CD14-positive monocyte (primary cell): Measurements from ENCODE around the gene TMEM252. TPM values are rescaled to one million over a fixed set of nuclear protein-coding genes. Genes with fewer than 3 reads are reported as not detected.

Experiments used
- DNase-seq, 3 donors: peaks; one replicate each; pipeline ENCODE4 v3.0.0-alpha.2; 2011 to 2022
- H2AFZ ChIP-seq: 2 replicates; pipeline ENCODE4 v1.6.0; 2012; ENCODE audit warnings: mild to moderate bottlenecking, low read depth, low read length, inconsistent platforms; ENCODE audit not compliant: insufficient read depth, poor library complexity, severe bottlenecking
- H3K27ac ChIP-seq, 2 donors: 1 replicate in 1 of 2; 2 replicates in 1 of 2; pipeline ENCODE4 v1.5.1; 2012 to 2013; ENCODE audit warnings: low read length in 2 of 2, control low read depth in 1 of 2, inconsistent platforms in 1 of 2, low read depth in 1 of 2, mild to moderate bottlenecking in 1 of 2
- H3K27me3 ChIP-seq, 2 donors: one replicate each; pipeline versions ENCODE4 v1.6.0 to v1.6.1; 2011 to 2013; ENCODE audit warnings: low read length in 2 of 2; ENCODE audit not compliant: control insufficient read depth in 2 of 2, insufficient read depth in 2 of 2
- H3K36me3 ChIP-seq, 2 donors: replicated peaks in 1 of 2; 1 replicate in 1 of 2; 2 replicates in 1 of 2; pipeline versions ENCODE4 v1.5.1 to v1.6.1; 2012 to 2013; ENCODE audit warnings: low read length in 2 of 2, control low read depth in 1 of 2, inconsistent platforms in 1 of 2, mild to moderate bottlenecking in 1 of 2; ENCODE audit not compliant: insufficient read depth in 2 of 2, control insufficient read depth in 1 of 2
- H3K4me1 ChIP-seq, 2 donors: 1 replicate in 1 of 2; 2 replicates in 1 of 2; pipeline versions ENCODE4 v1.5.1 to v1.6.1; 2012 to 2013; ENCODE audit warnings: low read length in 2 of 2, control low read depth in 1 of 2, inconsistent platforms in 1 of 2, mild to moderate bottlenecking in 1 of 2, moderate library complexity in 1 of 2; ENCODE audit not compliant: insufficient read depth in 2 of 2, control insufficient read depth in 1 of 2
- H3K4me2 ChIP-seq: replicated peaks from 2 replicates; pipeline ENCODE3; 2012; ENCODE audit warnings: low read length, moderate library complexity, mild to moderate bottlenecking; ENCODE audit not compliant: poor library complexity, severe bottlenecking; ENCODE audit errors: extremely low read depth
- H3K4me3 ChIP-seq, 3 experiments: fragments of 200-600 bp in 1 of 3; sonication (generic) in 1 of 3; replicated peaks in 1 of 3; 1 replicate in 2 of 3; 2 replicates in 1 of 3; pipeline ENCODE4 v1.5.1; 2011 to 2013; ENCODE audit warnings: low read length in 3 of 3, mild to moderate bottlenecking in 3 of 3, control low read depth in 2 of 3, low read depth in 2 of 3, inconsistent platforms in 1 of 3, moderate library complexity in 1 of 3
- H3K79me2 ChIP-seq: 2 replicates; pipeline ENCODE4 v1.6.0; 2012; ENCODE audit warnings: mild to moderate bottlenecking, control low read depth, inconsistent platforms, low read length, moderate library complexity; ENCODE audit not compliant: insufficient read depth
- H3K9ac ChIP-seq: 2 replicates; pipeline ENCODE4 v1.6.0; 2017; ENCODE audit warnings: low read length, mild to moderate bottlenecking; ENCODE audit not compliant: insufficient read depth, poor library complexity, severe bottlenecking
- H3K9me3 ChIP-seq, 2 donors: replicated peaks in 1 of 2; 1 replicate in 1 of 2; 2 replicates in 1 of 2; pipeline versions ENCODE4 v1.5.1 to v1.6.1; 2012 to 2013; ENCODE audit warnings: low read length in 2 of 2, control low read depth in 1 of 2; ENCODE audit not compliant: control insufficient read depth in 1 of 2, insufficient read depth in 1 of 2
- H4K20me1 ChIP-seq: 2 replicates; pipeline ENCODE4 v1.6.0; 2012; ENCODE audit warnings: mild to moderate bottlenecking, low read length, control low read depth, moderate library complexity; ENCODE audit not compliant: insufficient read depth
- H3K27ac Mint-ChIP-seq, 7 donors: one replicate each; pipeline ENCODE4 v1.8.0; 2020; ENCODE audit warnings: mild to moderate bottlenecking in 7 of 7, mixed read lengths in 7 of 7, moderate library complexity in 6 of 7, inconsistent platforms in 2 of 7
- H3K27me3 Mint-ChIP-seq, 3 donors: one replicate each; pipeline ENCODE4 v1.8.0; 2021 to 2022; ENCODE audit warnings: low read depth in 3 of 3, mild to moderate bottlenecking in 3 of 3, mixed read lengths in 3 of 3, moderate library complexity in 3 of 3, inconsistent platforms in 1 of 3
- H3K36me3 Mint-ChIP-seq, 2 donors: one replicate each; pipeline ENCODE4 v1.8.0; 2020; ENCODE audit warnings: mixed read lengths in 2 of 2, inconsistent platforms in 1 of 2, mild to moderate bottlenecking in 1 of 2
- H3K4me1 Mint-ChIP-seq: one replicate; pipeline ENCODE4 v1.8.0; 2020; ENCODE audit warnings: mild to moderate bottlenecking, mixed read lengths
- H3K4me3 Mint-ChIP-seq, 2 donors: one replicate each; pipeline ENCODE4 v1.8.0; 2020; ENCODE audit warnings: mild to moderate bottlenecking in 2 of 2, mixed read lengths in 2 of 2, moderate library complexity in 1 of 2
- H3K9me3 Mint-ChIP-seq, 7 donors: one replicate each; pipeline ENCODE4 v1.8.0; 2020 to 2022; ENCODE audit warnings: mixed read lengths in 7 of 7, mild to moderate bottlenecking in 6 of 7, moderate library complexity in 6 of 7, inconsistent platforms in 2 of 7
- WGBS: methylation state at CpG from one replicate; pipeline ENCODE4 v1.1.5; 2013; ENCODE audit warnings: missing lambda C conversion rate; ENCODE audit not compliant: insufficient coverage; 5-methylcytosine and 5-hydroxymethylcytosine counted together
- intact Hi-C, 2 donors: fragments of 100-400 bp; cut with micrococcal nuclease; formaldehyde crosslinking; loops; one replicate each; pipeline versions ENCODE4 v1.15.0 to v1.15.1; 2023
- polyA plus RNA-seq, 3 donors: library from polyadenylated mRNA; depleted of rRNA in 1 of 3; unstranded in 2 of 3; stranded (reverse) in 1 of 3; fragments of 300-500 nt in 2 of 3; fragments of >200 nt in 1 of 3; fragmentation: Illumina TruSeq in 2 of 3; gene quantifications; 1 replicate in 2 of 3; 2 replicates in 1 of 3; pipeline ENCODE4 v1.2.3, GENCODE V29; 2012 to 2021
- TF ChIP-seq, protein P1 (sequence below): fragments of 200-600 bp; IDR thresholded peaks from one replicate; pipeline ENCODE4 v1.8.0; 2022; ENCODE audit warnings: antibody characterized with exemption, mild to moderate bottlenecking

Gene TMEM252
- polyA plus RNA-seq, 3 donors: not detected

DNA sequence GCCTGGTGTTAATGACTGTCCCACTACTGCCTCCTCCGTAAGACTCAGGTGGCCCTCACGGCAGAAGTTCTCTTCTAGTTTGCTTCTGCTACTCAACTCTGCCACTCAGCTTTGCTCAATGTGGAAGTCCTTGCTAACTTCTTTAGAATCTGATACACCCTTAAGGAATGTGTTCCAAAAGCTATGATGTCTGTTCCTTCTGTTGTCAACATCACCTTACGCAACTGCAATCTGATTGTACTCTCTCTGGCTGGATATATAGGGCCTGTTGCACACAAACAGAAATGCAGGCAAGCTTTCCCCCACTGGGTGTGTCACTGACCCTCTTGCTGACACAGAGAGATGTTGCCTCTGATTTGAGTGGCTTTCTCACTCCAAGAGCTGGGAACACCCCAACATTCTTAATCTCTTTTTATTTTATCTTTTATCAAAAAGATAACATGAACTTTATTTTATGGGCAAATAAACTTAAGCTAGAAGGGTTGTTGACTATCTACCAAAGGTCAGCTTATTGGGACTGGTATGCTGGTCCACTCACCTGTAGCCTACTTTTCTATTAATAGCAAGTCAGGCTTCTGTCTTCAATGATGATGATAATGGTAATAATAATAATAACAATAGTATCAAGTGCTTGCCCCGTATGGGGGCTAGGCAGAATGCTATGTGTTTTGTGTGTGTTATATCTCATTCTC lies 25.2 kb downstream of the TMEM252 start:
- TF ChIP-seq, protein P1, sequence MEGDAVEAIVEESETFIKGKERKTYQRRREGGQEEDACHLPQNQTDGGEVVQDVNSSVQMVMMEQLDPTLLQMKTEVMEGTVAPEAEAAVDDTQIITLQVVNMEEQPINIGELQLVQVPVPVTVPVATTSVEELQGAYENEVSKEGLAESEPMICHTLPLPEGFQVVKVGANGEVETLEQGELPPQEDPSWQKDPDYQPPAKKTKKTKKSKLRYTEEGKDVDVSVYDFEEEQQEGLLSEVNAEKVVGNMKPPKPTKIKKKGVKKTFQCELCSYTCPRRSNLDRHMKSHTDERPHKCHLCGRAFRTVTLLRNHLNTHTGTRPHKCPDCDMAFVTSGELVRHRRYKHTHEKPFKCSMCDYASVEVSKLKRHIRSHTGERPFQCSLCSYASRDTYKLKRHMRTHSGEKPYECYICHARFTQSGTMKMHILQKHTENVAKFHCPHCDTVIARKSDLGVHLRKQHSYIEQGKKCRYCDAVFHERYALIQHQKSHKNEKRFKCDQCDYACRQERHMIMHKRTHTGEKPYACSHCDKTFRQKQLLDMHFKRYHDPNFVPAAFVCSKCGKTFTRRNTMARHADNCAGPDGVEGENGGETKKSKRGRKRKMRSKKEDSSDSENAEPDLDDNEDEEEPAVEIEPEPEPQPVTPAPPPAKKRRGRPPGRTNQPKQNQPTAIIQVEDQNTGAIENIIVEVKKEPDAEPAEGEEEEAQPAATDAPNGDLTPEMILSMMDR: no peak
- no CpG with 5 or more reads among the region's 4 CpGs for WGBS
- Histone ChIP-seq H3K27ac (peak overlapping the region in 1 of 2 donors; percentile 47), H3K4me3 (no peak overlapping the region), H3K9ac (no peak overlapping the region), H4K20me1 (no peaks in the 10 kb centered on the region), H3K4me2 (no peak overlapping the region), H3K4me1 (peaks cover 9 to 13% of the 10 kb centered on the region in 2 donors), H3K9me3 (peaks cover 3 to 10% of the 10 kb centered on the region in 2 donors), H2AFZ (peak overlapping the region; percentile 41), H3K79me2 (no peaks in the 10 kb centered on the region), H3K36me3 (no peaks in the 10 kb centered on the region), H3K27me3 (no peaks in the 10 kb centered on the region)
- Mint-ChIP-seq H3K27ac (peak overlapping the region in 1 of 7 donors; percentile 88), H3K36me3 (peaks cover 0 to 4% of the 10 kb centered on the region in 2 donors), H3K9me3 (peaks cover 0 to 13% (median 7%) of the 10 kb centered on the region in 7 donors), H3K4me3 (no peak overlapping the region), H3K27me3 (peaks cover 0 to 3% (median 0%) of the 10 kb centered on the region in 3 donors), H3K4me1 (peaks cover 18% of the 10 kb centered on the region)
- DNase-seq: peak in 2 of 3 donors; percentile 12 to 30
- intact Hi-C loops: loop anchor here in 1 of 2 donors (5.0 kb wide), 1 partner anchor 42 kb away; no protein-coding TSS in a partner anchor

DNA sequence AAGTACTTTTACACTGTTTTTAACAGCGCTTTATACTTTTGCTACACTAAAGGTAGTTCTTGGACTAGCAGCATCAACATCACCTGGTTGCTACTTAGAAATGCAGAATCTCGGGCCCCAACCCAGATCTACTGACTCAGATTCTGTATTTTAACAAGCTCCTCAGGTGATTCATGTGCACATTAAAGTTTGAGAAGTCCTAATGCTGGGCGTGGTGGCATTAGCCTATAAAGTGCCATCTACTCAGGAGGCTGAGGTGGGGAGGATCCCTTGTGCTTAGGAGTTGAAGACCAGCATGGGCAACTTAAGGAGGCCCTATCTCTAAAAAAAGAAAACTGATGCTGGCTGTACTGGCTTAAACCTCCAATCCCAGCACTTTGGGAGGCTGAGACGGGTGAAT lies 26.7 kb downstream of the TMEM252 start:
- intact Hi-C loops: no loop called here
- no peaks in the 10 kb centered on the region for H4K20me1 ChIP-seq
- Mint-ChIP-seq H3K27me3 (peaks cover 0 to 3% (median 0%) of the 10 kb centered on the region in 3 donors), H3K9me3 (peaks cover 0 to 16% (median 7%) of the 10 kb centered on the region in 7 donors), H3K4me3 (no peak overlapping the region), H3K36me3 (peaks cover 0 to 4% of the 10 kb centered on the region in 2 donors), H3K4me1 (peaks cover 18% of the 10 kb centered on the region), H3K27ac (no peak overlapping the region)
- 100% methylated on average over 2 of the region's 4 CpGs for WGBS
- H3K9ac ChIP-seq: no peak overlapping the region
- no peak overlapping the region for H3K27ac ChIP-seq
- H3K79me2 ChIP-seq: no peaks in the 10 kb centered on the region
- no peaks in the 10 kb centered on the region for H3K36me3 ChIP-seq
- H2AFZ ChIP-seq: no peak overlapping the region
- H3K4me2 ChIP-seq: no peak overlapping the region
- TF ChIP-seq, protein P1: no peak
- H3K4me1 ChIP-seq: peaks cover 9 to 13% of the 10 kb centered on the region in 2 donors
- H3K27me3 ChIP-seq: no peaks in the 10 kb centered on the region
- no peak overlapping the region for H3K4me3 ChIP-seq
- peaks cover 3 to 10% of the 10 kb centered on the region in 2 donors for H3K9me3 ChIP-seq
- no peak for DNase-seq
